ENCODE results near the gene GZMB.

- TF ChIP-seq EZH2 (IDR thresholded peaks at IDR 0.05) (no peak), POLR2AphosphoS5 (IDR thresholded peaks at IDR 0.05; ENCODE audit: borderline replicate concordance, low read depth, low read length) (no peak), FOXP2 (optimal IDR thresholded peaks at IDR 0.05; ENCODE audit: control extremely low read depth, extremely low read length, insufficient read depth) (no peak)
Measured at GRCh38 chr14:24607635-24608514, 26.1 kb downstream of the GZMB start.

All from SK-N-MC (cell line).